Measurements from ENCODE around the gene SLC6A7.

GRCh38 chr5:150196986-150197385 lies 7.1 kb downstream of the SLC6A7 start:
- no peak for TF ChIP-seq POLR2A (IDR thresholded peaks at IDR 0.05)
- TF ChIP-seq, protein P1, sequence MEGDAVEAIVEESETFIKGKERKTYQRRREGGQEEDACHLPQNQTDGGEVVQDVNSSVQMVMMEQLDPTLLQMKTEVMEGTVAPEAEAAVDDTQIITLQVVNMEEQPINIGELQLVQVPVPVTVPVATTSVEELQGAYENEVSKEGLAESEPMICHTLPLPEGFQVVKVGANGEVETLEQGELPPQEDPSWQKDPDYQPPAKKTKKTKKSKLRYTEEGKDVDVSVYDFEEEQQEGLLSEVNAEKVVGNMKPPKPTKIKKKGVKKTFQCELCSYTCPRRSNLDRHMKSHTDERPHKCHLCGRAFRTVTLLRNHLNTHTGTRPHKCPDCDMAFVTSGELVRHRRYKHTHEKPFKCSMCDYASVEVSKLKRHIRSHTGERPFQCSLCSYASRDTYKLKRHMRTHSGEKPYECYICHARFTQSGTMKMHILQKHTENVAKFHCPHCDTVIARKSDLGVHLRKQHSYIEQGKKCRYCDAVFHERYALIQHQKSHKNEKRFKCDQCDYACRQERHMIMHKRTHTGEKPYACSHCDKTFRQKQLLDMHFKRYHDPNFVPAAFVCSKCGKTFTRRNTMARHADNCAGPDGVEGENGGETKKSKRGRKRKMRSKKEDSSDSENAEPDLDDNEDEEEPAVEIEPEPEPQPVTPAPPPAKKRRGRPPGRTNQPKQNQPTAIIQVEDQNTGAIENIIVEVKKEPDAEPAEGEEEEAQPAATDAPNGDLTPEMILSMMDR (IDR thresholded peaks at IDR 0.05): no peak

Data from sigmoid colon (tissue), 3 donors.